IPS-18a (cell line): ENCODE results near the gene AGBL4.

Source experiments
- H3K27ac ChIP-seq: one replicate; pipeline ENCODE4 v1.5.1; 2013; ENCODE audit warnings: low read length
- H3K27me3 ChIP-seq: one replicate; pipeline ENCODE4 v1.6.1; 2013; ENCODE audit warnings: mild to moderate bottlenecking, low read length; ENCODE audit not compliant: control insufficient read depth, insufficient read depth
- H3K36me3 ChIP-seq: one replicate; pipeline ENCODE4 v1.6.1; 2013; ENCODE audit warnings: low read depth, low read length; ENCODE audit not compliant: control insufficient read depth
- H3K4me1 ChIP-seq: one replicate; pipeline ENCODE4 v1.6.1; 2013; ENCODE audit warnings: low read depth, low read length; ENCODE audit not compliant: control insufficient read depth
- H3K4me3 ChIP-seq: one replicate; pipeline ENCODE4 v1.5.1; 2013; ENCODE audit warnings: low read length
- H3K9ac ChIP-seq: one replicate; pipeline ENCODE4 v1.6.1; 2013; ENCODE audit warnings: mild to moderate bottlenecking, low read length, moderate library complexity
- H3K9me3 ChIP-seq: one replicate; pipeline ENCODE4 v1.6.1; 2013; ENCODE audit warnings: low read depth, low read length; ENCODE audit not compliant: control insufficient read depth

The AGBL4 gene

DNA sequence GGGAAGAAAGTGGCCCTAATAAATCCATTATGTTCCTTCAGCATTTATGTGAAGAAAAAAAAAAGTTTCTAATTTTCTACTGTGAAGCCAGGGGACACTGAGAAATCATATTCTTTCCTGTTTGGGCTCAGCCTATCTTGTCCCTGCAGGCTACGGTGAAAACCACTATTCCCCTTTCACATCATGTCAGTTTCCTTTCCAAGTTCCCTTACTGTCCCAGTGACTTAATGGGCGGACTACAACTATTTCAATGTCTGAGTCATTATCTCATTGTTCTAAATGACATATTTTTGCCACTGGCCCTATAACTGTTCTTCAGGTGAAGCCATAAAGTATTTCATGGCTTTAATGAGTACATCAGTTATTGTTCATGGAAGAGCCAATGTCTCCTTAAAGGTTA is 1175.7 kb downstream of the AGBL4 start:
- Histone ChIP-seq H3K4me3 (no peak overlapping the region), H3K9ac (no peak overlapping the region), H3K27ac (no peak overlapping the region), H3K27me3 (no peaks in the 10 kb centered on the region), H3K36me3 (no peaks in the 10 kb centered on the region), H3K9me3 (no peaks in the 10 kb centered on the region), H3K4me1 (no peaks in the 10 kb centered on the region)

DNA sequence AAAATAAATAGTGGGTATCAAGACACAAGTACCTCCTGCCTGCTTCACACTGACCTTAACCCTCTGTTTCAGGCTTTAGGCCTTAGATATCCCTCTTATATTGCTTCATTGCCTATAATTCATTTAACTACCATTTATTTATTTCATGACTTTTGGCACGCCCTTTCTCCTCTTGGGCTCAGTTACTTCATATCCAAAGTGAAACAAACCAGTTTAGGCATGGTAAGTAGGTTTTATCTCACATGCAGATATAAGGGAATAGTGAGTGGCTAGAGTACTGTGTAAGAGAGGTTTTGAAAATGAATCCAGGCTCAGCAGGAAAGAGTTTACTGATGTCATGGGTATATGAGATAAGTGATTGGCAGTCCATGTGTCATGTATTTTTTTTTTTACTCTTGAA is 1177.3 kb downstream of the AGBL4 start:
- Histone ChIP-seq H3K27me3 (no peaks in the 10 kb centered on the region), H3K4me1 (no peaks in the 10 kb centered on the region), H3K9me3 (no peaks in the 10 kb centered on the region), H3K9ac (no peak overlapping the region), H3K4me3 (no peak overlapping the region), H3K27ac (no peak overlapping the region), H3K36me3 (no peaks in the 10 kb centered on the region)

DNA sequence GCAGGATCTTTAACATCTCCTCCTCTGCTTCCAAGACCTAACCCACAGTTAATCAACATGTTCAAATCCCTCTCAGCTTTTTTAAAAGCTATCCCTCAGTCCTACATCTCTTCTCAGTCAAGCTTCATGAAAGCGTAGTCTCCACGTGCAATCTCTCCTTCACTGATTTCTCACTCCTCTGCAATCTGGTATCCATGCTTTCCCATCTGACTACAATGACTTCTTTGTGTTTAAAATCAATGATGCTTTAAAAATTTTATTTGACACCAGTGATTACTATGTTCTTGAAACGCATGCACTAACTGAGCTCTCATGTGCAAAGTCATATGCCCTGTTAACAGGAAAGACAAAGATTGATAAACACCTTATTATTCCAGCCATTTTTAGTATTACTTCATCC is 1179.6 kb downstream of the AGBL4 start:
- no peak overlapping the region for H3K4me3 ChIP-seq
- no peaks in the 10 kb centered on the region for H3K36me3 ChIP-seq
- H3K4me1 ChIP-seq = no peaks in the 10 kb centered on the region
- no peaks in the 10 kb centered on the region for H3K9me3 ChIP-seq
- H3K27ac ChIP-seq = no peak overlapping the region
- H3K9ac ChIP-seq = no peak overlapping the region
- H3K27me3 ChIP-seq = no peaks in the 10 kb centered on the region

DNA sequence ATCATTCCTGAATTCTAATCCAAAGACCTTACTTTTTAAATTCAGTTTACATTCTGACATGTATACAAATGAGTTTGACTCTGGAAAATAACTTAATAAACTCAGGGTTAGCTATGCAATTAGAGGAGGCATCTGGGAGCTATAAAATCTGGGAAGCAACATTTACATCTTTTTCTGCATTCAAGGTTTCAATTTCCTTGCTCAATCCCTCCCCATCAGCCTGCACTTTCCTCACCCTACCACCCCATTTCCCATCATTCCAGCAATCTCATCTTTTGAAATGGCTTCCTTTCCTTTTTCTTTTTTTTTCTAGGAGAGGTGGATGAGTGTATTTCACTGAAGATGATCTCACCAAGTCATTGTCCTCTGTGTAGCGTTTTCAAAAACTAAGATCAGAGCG is 1181.8 kb downstream of the AGBL4 start:
- H3K9me3 ChIP-seq = no peaks in the 10 kb centered on the region
- H3K27me3 ChIP-seq = no peaks in the 10 kb centered on the region
- no peak overlapping the region for H3K4me3 ChIP-seq
- no peak overlapping the region for H3K27ac ChIP-seq
- no peaks in the 10 kb centered on the region for H3K4me1 ChIP-seq
- no peaks in the 10 kb centered on the region for H3K36me3 ChIP-seq
- no peak overlapping the region for H3K9ac ChIP-seq

DNA sequence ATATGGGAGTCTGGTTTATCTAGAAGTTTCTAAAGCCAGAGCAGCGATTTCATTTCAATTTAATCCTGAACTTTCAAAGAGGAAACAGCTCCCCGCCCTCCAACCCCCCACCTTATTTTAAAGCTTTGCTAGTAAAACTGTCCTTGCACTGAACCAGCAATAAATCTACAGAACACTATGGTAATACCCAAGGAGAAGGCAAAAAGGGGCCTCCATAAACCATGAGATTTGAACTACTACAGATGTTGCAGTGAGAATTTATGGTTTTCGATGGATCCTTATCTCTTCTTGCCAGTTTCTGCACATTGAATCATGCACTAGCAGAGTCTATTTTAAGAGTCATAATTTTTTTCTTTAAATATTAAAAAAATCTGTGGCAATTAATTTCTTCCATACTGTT is 1182.3 kb downstream of the AGBL4 start:
- H3K9ac ChIP-seq = no peak overlapping the region
- H3K9me3 ChIP-seq = no peaks in the 10 kb centered on the region
- H3K36me3 ChIP-seq = no peaks in the 10 kb centered on the region
- H3K4me1 ChIP-seq = no peaks in the 10 kb centered on the region
- no peak overlapping the region for H3K27ac ChIP-seq
- H3K4me3 ChIP-seq = no peak overlapping the region
- H3K27me3 ChIP-seq = no peaks in the 10 kb centered on the region

DNA sequence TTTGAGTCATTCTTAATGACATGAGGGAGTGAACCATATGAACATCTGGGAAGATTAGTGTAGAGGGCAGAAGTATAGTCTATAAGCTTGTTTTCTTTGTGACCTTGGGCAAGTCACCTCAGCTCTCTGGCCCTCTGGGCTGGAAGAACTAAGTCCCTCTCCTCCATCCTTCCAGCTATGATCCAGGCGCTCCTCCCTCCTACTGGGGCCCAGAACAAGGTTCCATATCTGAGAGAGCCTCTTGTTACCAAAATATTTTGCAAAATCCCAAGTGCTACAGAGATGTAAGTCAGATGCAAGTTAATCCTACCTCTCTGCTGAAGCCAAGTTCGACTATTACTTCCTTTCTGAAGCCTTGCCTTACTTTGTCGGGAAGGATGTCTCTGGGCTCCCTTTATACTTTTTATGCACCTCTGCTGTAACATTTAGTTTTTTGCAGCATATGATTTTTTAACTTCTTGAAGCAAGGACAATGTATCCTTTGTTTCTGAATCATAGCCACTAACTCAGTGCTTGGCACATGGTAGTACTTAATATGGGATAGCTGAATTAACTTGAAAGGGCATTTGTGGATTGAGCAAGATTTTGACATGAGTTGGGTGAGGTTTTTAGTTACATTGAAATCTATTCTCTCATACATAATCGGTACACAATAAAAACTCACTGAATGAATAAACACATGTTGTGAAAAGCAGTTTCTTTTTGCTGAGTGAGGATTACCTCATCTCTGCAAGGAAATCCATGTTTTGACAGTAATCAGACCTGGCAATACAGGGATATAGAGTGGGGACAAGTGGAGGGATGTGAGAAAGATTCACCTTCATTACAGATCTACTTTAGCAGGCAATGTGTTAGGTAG is 1192.4 kb downstream of the AGBL4 start:
- H3K4me1 ChIP-seq = no peaks in the 10 kb centered on the region
- no peaks in the 10 kb centered on the region for H3K36me3 ChIP-seq
- no peak overlapping the region for H3K4me3 ChIP-seq
- no peaks in the 10 kb centered on the region for H3K9me3 ChIP-seq
- H3K27ac ChIP-seq = no peak overlapping the region
- H3K27me3 ChIP-seq = no peaks in the 10 kb centered on the region
- no peak overlapping the region for H3K9ac ChIP-seq

DNA sequence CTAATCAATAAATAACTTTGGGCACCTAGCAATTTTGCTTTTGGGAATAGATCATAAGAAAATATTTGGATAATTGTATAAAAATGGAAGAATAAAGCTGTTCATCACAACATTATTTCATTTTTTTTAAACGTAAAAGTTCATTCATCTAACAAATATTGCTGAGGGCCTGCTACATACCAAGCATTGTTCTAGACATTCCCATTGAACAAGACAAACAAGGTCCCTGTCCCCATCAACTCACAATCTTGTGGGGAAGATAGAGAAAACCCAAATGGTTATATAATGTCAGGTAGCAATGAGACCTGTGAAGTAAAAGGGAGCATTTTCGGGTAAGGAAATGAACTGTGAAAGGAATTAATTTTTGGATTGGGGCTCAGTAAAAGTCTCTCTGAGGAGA is 1193.0 kb downstream of the AGBL4 start:
- Histone ChIP-seq H3K36me3 (no peaks in the 10 kb centered on the region), H3K27me3 (no peaks in the 10 kb centered on the region), H3K9ac (no peak overlapping the region), H3K4me3 (no peak overlapping the region), H3K27ac (no peak overlapping the region), H3K9me3 (no peaks in the 10 kb centered on the region), H3K4me1 (no peaks in the 10 kb centered on the region)

DNA sequence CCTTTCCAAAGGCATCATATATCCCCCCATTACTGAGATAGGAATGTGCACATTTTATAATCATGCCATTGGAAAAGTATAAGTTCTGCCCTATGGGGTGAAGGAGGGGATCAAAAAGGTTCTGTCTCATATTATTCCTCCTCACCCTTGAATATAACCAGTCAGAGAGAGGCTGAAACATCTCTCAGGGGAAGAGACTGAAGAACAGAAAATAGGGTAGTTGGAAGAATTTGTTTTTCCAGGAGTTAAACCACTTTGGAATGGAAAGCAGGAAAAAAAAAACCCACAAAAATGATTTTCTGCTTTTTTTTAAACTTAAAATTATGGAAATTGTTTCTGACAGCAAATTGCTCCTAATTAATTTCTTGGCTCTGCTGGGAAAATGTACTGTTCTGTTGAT is 1194.3 kb downstream of the AGBL4 start:
- Histone ChIP-seq H3K27me3 (no peaks in the 10 kb centered on the region), H3K4me3 (no peak overlapping the region), H3K9ac (no peak overlapping the region), H3K27ac (no peak overlapping the region), H3K9me3 (no peaks in the 10 kb centered on the region), H3K4me1 (no peaks in the 10 kb centered on the region), H3K36me3 (no peaks in the 10 kb centered on the region)

DNA sequence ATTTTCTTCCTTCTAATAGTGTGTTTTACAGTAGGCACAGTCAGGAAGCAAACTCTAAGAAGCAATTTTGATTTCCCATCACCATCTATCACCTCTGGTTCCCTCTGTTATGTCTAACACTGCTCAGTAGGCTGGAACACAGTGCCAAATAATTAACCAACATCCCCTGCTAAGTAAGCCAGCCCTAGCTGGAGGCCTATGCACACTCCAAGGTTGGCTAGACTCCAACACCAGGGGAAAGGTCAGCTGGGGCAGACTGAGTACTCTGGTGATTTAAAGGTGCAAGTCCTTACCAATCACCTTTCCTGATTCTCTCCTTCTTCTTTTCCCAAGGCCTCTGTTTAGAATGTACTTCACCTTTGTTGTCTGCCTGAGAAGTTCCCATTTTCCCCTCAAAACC is 1200.6 kb downstream of the AGBL4 start:
- H3K4me3 ChIP-seq = no peak overlapping the region
- no peaks in the 10 kb centered on the region for H3K27me3 ChIP-seq
- no peak overlapping the region for H3K9ac ChIP-seq
- no peaks in the 10 kb centered on the region for H3K4me1 ChIP-seq
- H3K36me3 ChIP-seq = no peaks in the 10 kb centered on the region
- H3K27ac ChIP-seq = no peak overlapping the region
- no peaks in the 10 kb centered on the region for H3K9me3 ChIP-seq

DNA sequence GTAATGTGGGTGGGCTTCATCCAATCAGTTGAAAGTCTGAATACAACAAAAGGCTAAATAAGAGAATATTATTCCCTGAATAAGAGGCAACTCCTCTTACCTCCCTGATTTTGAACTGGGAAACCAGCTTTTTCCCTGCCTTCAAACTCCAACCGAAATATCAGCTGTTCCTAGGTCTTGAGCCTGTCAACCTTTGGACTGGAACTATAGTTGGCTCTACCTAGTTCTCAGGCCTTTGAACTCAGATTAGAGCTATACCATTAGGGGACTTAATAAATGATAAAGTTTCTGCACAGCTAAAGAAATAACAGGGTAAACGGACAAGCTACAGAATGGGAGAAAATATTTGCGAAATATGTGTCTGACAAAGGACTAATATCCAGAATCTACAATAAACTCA is 1203.3 kb downstream of the AGBL4 start:
- Histone ChIP-seq H3K9ac (no peak overlapping the region), H3K4me1 (no peaks in the 10 kb centered on the region)

DNA sequence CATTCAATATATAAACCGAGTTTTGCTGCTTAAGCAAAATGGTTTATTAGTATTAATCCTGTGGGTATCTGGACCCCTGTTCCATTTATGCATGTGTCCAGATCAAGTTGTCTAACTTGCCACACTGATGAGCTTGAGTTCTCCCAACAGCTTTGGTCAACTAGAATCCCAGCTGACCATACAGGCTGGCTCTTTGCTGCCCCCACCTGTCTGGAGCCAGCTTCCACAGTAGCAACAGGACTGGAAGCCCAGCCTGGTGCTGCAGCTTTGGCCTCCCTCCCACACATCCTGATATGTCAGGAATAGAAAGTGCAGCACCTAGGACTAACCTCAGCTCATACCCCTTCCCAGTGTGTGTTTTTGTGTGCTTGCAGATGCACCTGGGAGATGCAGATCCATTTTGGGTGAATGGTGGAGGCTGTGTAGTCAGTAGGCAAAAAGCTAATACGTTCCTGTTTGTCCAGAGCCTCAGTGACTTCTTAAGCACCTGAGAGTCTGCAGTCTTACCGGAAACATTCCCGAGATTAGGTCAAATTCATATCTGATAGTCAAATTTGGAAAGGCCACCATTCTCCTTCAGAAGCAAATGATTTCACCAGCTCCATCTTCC is 1206.1 kb downstream of the AGBL4 start:
- no peaks in the 10 kb centered on the region for H3K27me3 ChIP-seq
- H3K9me3 ChIP-seq = no peaks in the 10 kb centered on the region
- H3K9ac ChIP-seq = no peak overlapping the region
- H3K4me1 ChIP-seq = no peaks in the 10 kb centered on the region
- H3K27ac ChIP-seq = no peak overlapping the region
- no peaks in the 10 kb centered on the region for H3K36me3 ChIP-seq
- no peak overlapping the region for H3K4me3 ChIP-seq

More for the DNA sequence above, 1203.3 kb downstream of the AGBL4 start:
- no peaks in the 10 kb centered on the region for H3K27me3 ChIP-seq
- no peak overlapping the region for H3K27ac ChIP-seq
- no peaks in the 10 kb centered on the region for H3K9me3 ChIP-seq
- H3K4me3 ChIP-seq = no peak overlapping the region
- no peaks in the 10 kb centered on the region for H3K36me3 ChIP-seq

DNA sequence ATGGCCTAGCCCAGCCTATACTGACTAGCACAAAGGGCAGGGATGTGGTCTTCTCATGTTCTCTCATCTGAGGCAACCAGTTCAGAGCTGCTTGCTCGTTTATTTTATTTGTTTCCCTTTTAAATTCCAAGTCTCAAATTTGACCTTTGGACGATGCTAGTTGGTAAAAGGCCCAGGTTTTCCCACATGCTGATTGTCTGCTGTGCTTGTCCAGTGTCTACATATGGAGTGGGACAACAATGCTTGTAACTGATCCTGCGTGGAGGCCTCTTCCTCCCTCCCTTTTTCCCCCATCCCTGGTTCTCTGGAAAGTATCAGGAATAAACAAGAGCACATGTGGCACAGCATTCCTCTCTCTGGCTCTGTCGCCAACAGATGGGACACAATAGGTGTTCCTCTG is 1213.0 kb downstream of the AGBL4 start:
- no peak overlapping the region for H3K27ac ChIP-seq

More for the DNA sequence above, 1213.0 kb downstream of the AGBL4 start:
- no peaks in the 10 kb centered on the region for H3K36me3 ChIP-seq
- H3K4me3 ChIP-seq = no peak overlapping the region
- H3K27me3 ChIP-seq = no peaks in the 10 kb centered on the region
- no peak overlapping the region for H3K9ac ChIP-seq
- peaks cover 9% of the 10 kb centered on the region for H3K4me1 ChIP-seq
- H3K9me3 ChIP-seq = no peaks in the 10 kb centered on the region
